Endothelial cell of umbilical vein (primary cell): Measurements from ENCODE around the gene EXD1. TPM values are rescaled to one million over a fixed set of nuclear protein-coding genes. Genes with fewer than 3 reads are reported as not detected.

Experiments used
- BruUV-seq: library from RNA; stranded (reverse); fragments of 400-500 nt; replicated peaks from 2 replicates; lab custom pipeline; 2021; lab: Mats Ljungman, UMichigan
- CTCF ChIA-PET: fragments of 300-600, 350-600 bp; sonication (Branson Sonifier 250); formaldehyde crosslinking; loops from one replicate; lab custom pipeline; 2021; ENCODE audit warnings: antibody characterized with exemption, inconsistent platforms; lab: Charles Lee
- POLR2A ChIA-PET: fragments of 300-600, 350-600 bp; sonication (Branson Sonifier 250); formaldehyde crosslinking; loops from one replicate; lab custom pipeline; 2021; ENCODE audit warnings: antibody characterized with exemption, inconsistent platforms; lab: Charles Lee
- DNase-seq: peaks from one replicate; pipeline ENCODE4 v3.0.0-alpha.2; 2011; ENCODE audit warnings: low read depth, low spot score
- FAIRE-seq: peaks from 2 replicates; lab custom pipeline; 2011; peaks lifted over from hg19 to GRCh38; lab: Jason Lieb, UNC
- H2AFZ ChIP-seq: 2 replicates; pipeline ENCODE4 v1.6.0; 2012; ENCODE audit warnings: low read depth, low read length, control low read depth, inconsistent platforms
- H3K27ac ChIP-seq: 2 replicates; pipeline ENCODE4 v1.5.1; 2011; ENCODE audit warnings: low read depth, mild to moderate bottlenecking, control low read depth, low read length, moderate library complexity; ENCODE audit not compliant: insufficient read depth
- H3K27me3 ChIP-seq, 2 experiments: 2 replicates each; pipeline versions ENCODE4 v1.6.0 to v1.6.1; 2011; ENCODE audit warnings: low read length in 2 of 2, mixed read lengths in 1 of 2; ENCODE audit not compliant: control insufficient read depth in 2 of 2, insufficient read depth in 2 of 2
- H3K36me3 ChIP-seq, 2 experiments: 2 replicates in 1 of 2; 3 replicates in 1 of 2; pipeline ENCODE4 v1.5.1; 2011; ENCODE audit warnings: low read length in 2 of 2, mild to moderate bottlenecking in 1 of 2, moderate library complexity in 1 of 2; ENCODE audit not compliant: control insufficient read depth in 2 of 2, insufficient read depth in 2 of 2; ENCODE audit errors: extremely low read depth in 1 of 2
- H3K4me1 ChIP-seq: 3 replicates; pipeline ENCODE4 v1.5.1; 2011; ENCODE audit warnings: mild to moderate bottlenecking, low read length; ENCODE audit not compliant: control insufficient read depth, insufficient read depth; ENCODE audit errors: extremely low read depth
- H3K4me2 ChIP-seq: 2 replicates; pipeline ENCODE4 v1.6.1; 2011; ENCODE audit warnings: low read length, control low read depth, mixed read lengths; ENCODE audit not compliant: insufficient read depth
- H3K4me3 ChIP-seq, 3 experiments: fragments of 200-600 bp in 1 of 3; sonication (generic), shearing (Covaris generic) in 1 of 3; replicated peaks in 1 of 3; 2 replicates each; pipeline ENCODE4 v1.5.1; 2011 to 2016; ENCODE audit warnings: control low read depth in 3 of 3, low read length in 3 of 3, mild to moderate bottlenecking in 2 of 3, inconsistent platforms in 1 of 3, low read depth in 1 of 3, moderate library complexity in 1 of 3; ENCODE audit not compliant: insufficient read depth in 1 of 3
- H3K79me2 ChIP-seq: 2 replicates; pipeline ENCODE4 v1.6.0; 2012; ENCODE audit warnings: low read length, inconsistent platforms; ENCODE audit not compliant: control insufficient read depth, insufficient read depth
- H3K9ac ChIP-seq: replicated peaks from 2 replicates; pipeline ENCODE3; 2011; ENCODE audit warnings: low read length, control low read depth; ENCODE audit not compliant: insufficient read depth; ENCODE audit errors: extremely low read depth
- H3K9me1 ChIP-seq: replicated peaks from 3 replicates; pipeline ENCODE4 v1.6.0; 2011; ENCODE audit warnings: mild to moderate bottlenecking, low read length; ENCODE audit not compliant: control insufficient read depth, insufficient read depth; ENCODE audit errors: extremely low read depth
- H3K9me3 ChIP-seq: replicated peaks from 2 replicates; pipeline ENCODE4 v1.5.1; 2012; ENCODE audit warnings: low read length, inconsistent platforms; ENCODE audit not compliant: control insufficient read depth, insufficient read depth
- H4K20me1 ChIP-seq: replicated peaks from 2 replicates; pipeline ENCODE3; 2011; ENCODE audit warnings: mild to moderate bottlenecking, low read length; ENCODE audit not compliant: control insufficient read depth, insufficient read depth; ENCODE audit errors: extremely low read depth
- CTCF ChIP-seq, 2 donors: IDR thresholded peaks; 1 replicate in 1 of 2; 2 replicates in 1 of 2; pipeline ENCODE4 v1.5.1; 2011; ENCODE audit warnings: low read length in 2 of 2, mild to moderate bottlenecking in 2 of 2, moderate library complexity in 2 of 2, control low read depth in 1 of 2, inconsistent platforms in 1 of 2, low read depth in 1 of 2; ENCODE audit not compliant: insufficient read depth in 1 of 2; ENCODE audit errors: extremely low read depth in 1 of 2
- EZH2 ChIP-seq: IDR thresholded peaks from 2 replicates; pipeline ENCODE4 v1.6.1; 2012; ENCODE audit warnings: borderline replicate concordance, low read depth, mild to moderate bottlenecking, moderate library complexity, low read length, inconsistent platforms; ENCODE audit not compliant: severe bottlenecking
- FOS ChIP-seq: IDR thresholded peaks from 2 replicates; pipeline ENCODE4 v1.6.1; 2011; ENCODE audit warnings: mild to moderate bottlenecking, low read length, moderate library complexity, borderline replicate concordance; ENCODE audit not compliant: insufficient read depth
- GATA2 ChIP-seq: IDR thresholded peaks from 2 replicates; pipeline ENCODE4 v1.7.0; 2011; ENCODE audit warnings: low read depth, mild to moderate bottlenecking, moderate library complexity, mixed read lengths, low read length; ENCODE audit not compliant: insufficient read length, insufficient read depth
- JUN ChIP-seq: IDR thresholded peaks from 2 replicates; pipeline ENCODE4 v1.6.1; 2011; ENCODE audit warnings: borderline replicate concordance, low read depth; ENCODE audit not compliant: insufficient read length, insufficient read depth
- MYC ChIP-seq: IDR thresholded peaks from one replicate; pipeline ENCODE4 v1.6.1; 2011; ENCODE audit warnings: mild to moderate bottlenecking, low read depth, low read length
- POLR2A ChIP-seq: IDR thresholded peaks from 2 replicates; pipeline ENCODE4 v1.6.1; 2012; ENCODE audit warnings: low read depth, mild to moderate bottlenecking, control low read depth, low read length
- POLR2AphosphoS5 ChIP-seq: IDR thresholded peaks from 2 replicates; pipeline ENCODE4 v1.6.1; 2012; ENCODE audit warnings: low read depth, mild to moderate bottlenecking, control low read depth, low read length, moderate library complexity; ENCODE audit not compliant: insufficient read depth
- dilution Hi-C: fragments of 300-500 bp; cut with MboI; formaldehyde crosslinking; loops from one replicate; pipeline ENCODE4 v1.15.0; 2019; ENCODE audit warnings: low sequenced_read_pairs; ENCODE audit not compliant: extremely low pct_ligation_motif_present
- intact Hi-C: fragments of 100-400 bp; cut with micrococcal nuclease; formaldehyde crosslinking; loops from one replicate; pipeline ENCODE4 v1.10.0; 2022
- polyA plus RNA-seq, 4 experiments: library from polyadenylated mRNA; depleted of rRNA in 3 of 4; stranded (reverse) in 3 of 4; unstranded in 1 of 4; fragments of >200 nt; gene quantifications; 2 replicates each; pipeline versions ENCODE4 v1.2.1 to v1.2.3, GENCODE V29; 2011 to 2012; ENCODE audit warnings: missing spikeins in 1 of 4
- total RNA-seq: library from RNA; stranded (reverse); gene quantifications from 2 replicates; pipeline ENCODE4 v1.2.3, GENCODE V29; 2021

The EXD1 gene
- total and polyA plus RNA-seq, 2 donors (not counting 3 experiments of a cell fraction or from before 2014, with no cell fraction given), result not detected

- no TSS peak for BruUV-seq
- Histone ChIP-seq H3K9me3 (no peaks in the 10 kb centered on the region), H3K9ac (no peak overlapping the region), H2AFZ (no peak overlapping the region), H4K20me1 (no peaks in the 10 kb centered on the region), H3K27ac (no peak overlapping the region), H3K27me3 (no peaks in the 10 kb centered on the region), H3K4me1 (no peaks in the 10 kb centered on the region), H3K9me1 (no peaks in the 10 kb centered on the region), H3K79me2 (no peaks in the 10 kb centered on the region), H3K4me2 (no peak overlapping the region), H3K4me3 (no peak overlapping the region), H3K36me3 (peaks cover 2 to 9% of the 10 kb centered on the region in 2 experiments)
- FAIRE-seq (no peak), DNase-seq (no peak)
- CTCF ChIA-PET, result interaction anchor here (1.2 to 1.4 kb wide), 2 partner anchors 11 to 16 kb away, joined by 3 read pairs; no protein-coding TSS in a partner anchor
- TF ChIP-seq MYC (no peak), POLR2AphosphoS5 (no peak), GATA2 (no peak), FOS (no peak), JUN (no peak), EZH2 (no peak)
- intact Hi-C loops (no loop called here), dilution Hi-C loops (no loop called here)
- POLR2A ChIA-PET, result no interaction called here
Observed at GRCh38 chr15:41263891-41264351, 33.4 kb upstream of the EXD1 start.

- Histone ChIP-seq H3K79me2 (no peaks in the 10 kb centered on the region), H3K27me3 (no peaks in the 10 kb centered on the region), H3K9me1 (no peaks in the 10 kb centered on the region), H4K20me1 (no peaks in the 10 kb centered on the region), H3K36me3 (peaks cover 2 to 9% of the 10 kb centered on the region in 2 experiments), H3K9ac (no peak overlapping the region), H3K4me2 (no peak overlapping the region), H3K4me3 (no peak overlapping the region), H3K9me3 (no peaks in the 10 kb centered on the region), H3K27ac (no peak overlapping the region), H2AFZ (no peak overlapping the region), H3K4me1 (no peaks in the 10 kb centered on the region)
- no TSS peak for BruUV-seq
- FAIRE-seq (no peak), DNase-seq (no peak)
- POLR2A ChIA-PET, result no interaction called here
- CTCF ChIA-PET, result no interaction called here
- intact Hi-C loops (no loop called here), dilution Hi-C loops (no loop called here)
- TF ChIP-seq POLR2A, result no peak
- TF ChIP-seq CTCF (IDR thresholded peaks at IDR 0.05; ENCODE audit: extremely low read depth in 1 of 2, insufficient read depth in 1 of 2, low read depth in 1 of 2, low read length in 2 of 2), result no peak
- TF ChIP-seq POLR2AphosphoS5, result no peak
- TF ChIP-seq EZH2, result no peak
- TF ChIP-seq MYC, result no peak
- no peak for TF ChIP-seq GATA2
- no peak for TF ChIP-seq FOS
- TF ChIP-seq JUN, result no peak
Observed at GRCh38 chr15:41262571-41262970, 32.0 kb upstream of the EXD1 start.
